SKM-1 (cell line): ENCODE results near the gene AIF1L.

Experiments
- DNase-seq: peaks from one replicate; lab custom pipeline; 2025; ENCODE audit not compliant: unreplicated experiment; lab: John Stamatoyannopoulos, UW

AIF1L gene

DNA sequence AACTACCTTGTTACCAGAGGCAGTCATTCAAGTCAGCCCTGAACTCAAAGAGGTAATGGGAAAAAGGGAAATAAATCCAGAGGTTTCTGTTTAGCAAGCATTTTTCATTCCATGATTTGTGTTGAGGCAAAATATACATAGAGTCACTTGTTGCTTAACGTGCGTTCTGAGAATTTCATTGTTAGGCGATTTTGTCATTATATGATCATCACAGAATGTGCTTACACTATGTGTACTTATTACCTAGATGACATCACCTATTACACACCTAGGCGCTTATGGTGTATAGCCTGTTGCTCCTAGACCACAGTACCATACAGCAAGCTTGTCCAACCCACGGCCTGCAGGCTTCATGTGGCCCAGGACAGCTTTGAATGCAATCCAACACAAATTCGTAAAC is 65.3 kb downstream of the AIF1L start:
- no peak for DNase-seq

GRCh38 chr9:131162886-131163285 is 66.6 kb downstream of the AIF1L start:
- no peak for DNase-seq

- DNase-seq: no peak
Observed at GRCh38 chr9:131165523-131165922, 69.2 kb downstream of the AIF1L start.

- no peak for DNase-seq
Observed at GRCh38 chr9:131167146-131167692, 70.9 kb downstream of the AIF1L start.

- no peak for DNase-seq
Observed at GRCh38 chr9:131167936-131168335, 71.6 kb downstream of the AIF1L start.

DNA sequence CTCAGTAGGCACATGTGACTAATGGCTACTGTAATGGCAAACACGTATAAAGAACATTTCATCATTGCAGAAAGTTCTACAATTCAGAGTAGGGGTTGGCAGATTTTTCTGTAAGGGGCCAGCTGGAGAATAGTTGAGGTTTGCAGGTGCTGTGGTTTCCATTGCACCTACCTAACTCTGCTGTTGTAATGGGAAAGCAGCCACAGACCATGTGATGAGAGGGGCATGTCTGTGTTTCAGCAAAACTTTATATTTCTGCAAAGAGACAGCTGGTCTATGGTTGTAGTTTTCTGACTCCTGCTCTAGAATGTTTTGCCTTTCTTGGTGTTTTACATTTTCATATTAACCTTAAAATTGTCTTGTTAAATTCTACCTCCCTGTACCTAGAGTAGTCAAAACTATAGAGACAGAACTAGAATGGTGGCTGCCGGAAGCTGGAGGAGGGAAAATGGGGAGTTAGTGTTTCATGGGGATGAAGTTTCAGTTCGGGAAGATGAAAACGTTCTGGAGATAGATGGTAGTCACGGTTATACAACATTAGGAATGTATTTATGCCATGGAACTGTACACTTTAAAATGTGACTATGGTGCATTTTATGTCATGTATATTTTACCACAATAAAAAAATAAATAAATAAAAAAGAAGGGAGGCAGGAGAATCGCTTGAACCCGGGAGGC is 73.4 kb downstream of the AIF1L start:
- no peak for DNase-seq
